PC-9 (cell line): Measurements from ENCODE around the gene ZNRF1.

Source experiments
- EZH2 ChIP-seq: fragments of 200-600 bp; sonication (generic); IDR thresholded peaks from 2 replicates; pipeline ENCODE4 v1.8.0; 2017; ENCODE audit warnings: antibody characterized with exemption, low read depth
- TF ChIP-seq, protein P1 (sequence below): fragments of 200-600 bp; sonication (generic); conservative IDR thresholded peaks from 2 replicates; pipeline ENCODE4 v1.6.1; 2017; ENCODE audit warnings: mixed run types, antibody characterized with exemption, mild to moderate bottlenecking, moderate library complexity

DNA sequence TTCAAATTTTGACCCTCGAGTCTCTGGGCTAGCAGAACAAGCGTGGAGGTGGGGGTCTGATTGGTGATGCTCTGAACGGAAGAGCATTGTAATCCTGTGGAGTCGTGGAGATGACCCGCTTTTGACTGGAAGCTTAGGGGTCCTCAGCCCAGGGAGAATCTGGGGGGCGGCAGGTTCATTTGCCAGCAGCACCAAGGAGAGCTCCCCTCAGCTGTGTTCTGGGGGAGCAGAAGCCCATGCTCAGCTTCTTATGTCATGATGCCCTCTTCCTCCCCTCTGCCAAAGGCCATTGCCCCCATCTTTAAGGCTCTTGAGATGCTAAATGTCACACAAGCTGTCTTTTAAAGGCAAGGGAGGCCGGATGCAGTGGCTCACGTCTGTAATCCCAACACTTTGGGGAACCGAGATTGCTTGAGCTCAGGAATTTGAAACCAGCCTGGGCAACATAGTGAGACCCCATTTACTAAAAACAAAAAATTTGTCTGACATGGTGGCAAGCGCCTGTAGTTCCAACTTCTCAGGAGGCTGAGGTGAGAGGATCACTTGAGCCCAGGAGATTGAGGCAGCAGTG, 98.5 kb downstream of the ZNRF1 start:
- TF ChIP-seq EZH2 = no peak
- TF ChIP-seq, protein P1, sequence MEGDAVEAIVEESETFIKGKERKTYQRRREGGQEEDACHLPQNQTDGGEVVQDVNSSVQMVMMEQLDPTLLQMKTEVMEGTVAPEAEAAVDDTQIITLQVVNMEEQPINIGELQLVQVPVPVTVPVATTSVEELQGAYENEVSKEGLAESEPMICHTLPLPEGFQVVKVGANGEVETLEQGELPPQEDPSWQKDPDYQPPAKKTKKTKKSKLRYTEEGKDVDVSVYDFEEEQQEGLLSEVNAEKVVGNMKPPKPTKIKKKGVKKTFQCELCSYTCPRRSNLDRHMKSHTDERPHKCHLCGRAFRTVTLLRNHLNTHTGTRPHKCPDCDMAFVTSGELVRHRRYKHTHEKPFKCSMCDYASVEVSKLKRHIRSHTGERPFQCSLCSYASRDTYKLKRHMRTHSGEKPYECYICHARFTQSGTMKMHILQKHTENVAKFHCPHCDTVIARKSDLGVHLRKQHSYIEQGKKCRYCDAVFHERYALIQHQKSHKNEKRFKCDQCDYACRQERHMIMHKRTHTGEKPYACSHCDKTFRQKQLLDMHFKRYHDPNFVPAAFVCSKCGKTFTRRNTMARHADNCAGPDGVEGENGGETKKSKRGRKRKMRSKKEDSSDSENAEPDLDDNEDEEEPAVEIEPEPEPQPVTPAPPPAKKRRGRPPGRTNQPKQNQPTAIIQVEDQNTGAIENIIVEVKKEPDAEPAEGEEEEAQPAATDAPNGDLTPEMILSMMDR = no peak
